GM19324 (cell line): Measurements from ENCODE around the gene TXNL4A.

Experiments used
- ATAC-seq: cut with Tn5 transposase; IDR thresholded peaks from one replicate; pipeline ENCODE4 v1.9.1; 2021; ENCODE audit warnings: mild to moderate bottlenecking, moderate library complexity; ENCODE audit not compliant: unreplicated experiment, low FRiP score

The TXNL4A gene

DNA sequence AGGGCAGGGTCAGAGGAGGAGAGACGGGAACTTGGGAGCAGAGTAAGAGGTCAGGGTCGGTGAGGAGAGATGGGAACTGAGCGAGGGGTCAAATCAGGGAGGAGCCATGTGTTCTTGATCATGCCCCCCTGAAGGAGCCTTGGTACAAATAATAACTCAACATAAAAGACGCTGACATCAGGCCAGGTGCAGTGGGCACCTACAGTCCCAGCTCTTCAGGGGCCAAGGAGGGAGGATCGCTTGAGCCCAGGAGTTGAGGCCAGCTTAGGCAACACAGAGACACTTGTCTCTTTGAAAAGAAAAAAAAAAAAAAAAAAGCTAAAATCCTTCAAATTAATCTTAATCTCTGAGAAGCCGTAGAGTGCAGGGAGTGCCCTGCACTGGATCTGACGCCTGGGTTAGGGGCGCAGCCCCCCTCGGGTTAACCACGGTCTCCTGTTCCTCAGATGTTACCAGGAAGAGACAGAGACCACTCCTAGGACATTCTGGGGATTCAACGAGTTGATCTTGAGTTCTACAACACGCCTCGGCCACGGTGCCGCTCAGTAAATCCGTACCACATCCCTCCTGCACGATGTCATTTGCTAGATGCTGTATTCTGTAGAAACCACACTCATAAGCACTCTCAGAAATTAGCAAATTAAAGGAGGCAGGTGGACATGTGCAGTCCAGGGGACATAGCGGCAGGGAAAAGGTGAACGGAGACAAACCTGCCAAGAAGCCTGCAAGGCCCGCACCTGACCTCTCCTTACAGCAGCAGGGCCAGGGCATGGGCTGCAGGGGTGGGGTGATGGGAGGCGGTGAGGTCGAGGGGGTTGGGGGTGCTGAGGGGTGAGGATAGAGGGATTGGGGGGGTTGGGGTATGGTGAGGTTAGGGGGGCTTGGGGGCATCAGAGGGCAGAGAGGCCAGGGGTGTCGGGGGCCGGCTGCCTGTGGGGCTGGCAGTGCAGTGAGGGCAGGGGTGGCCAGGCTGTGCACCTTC is 66.1 kb downstream of the TXNL4A start:
- no peak for ATAC-seq
